Measurements from ENCODE around the gene IRF6. TPM values are rescaled to one million over a fixed set of nuclear protein-coding genes. Genes with fewer than 3 reads are reported as not detected.

Gene IRF6
- total RNA-seq, 1 donor from 2014 or later = 0.07 TPM

DNA sequence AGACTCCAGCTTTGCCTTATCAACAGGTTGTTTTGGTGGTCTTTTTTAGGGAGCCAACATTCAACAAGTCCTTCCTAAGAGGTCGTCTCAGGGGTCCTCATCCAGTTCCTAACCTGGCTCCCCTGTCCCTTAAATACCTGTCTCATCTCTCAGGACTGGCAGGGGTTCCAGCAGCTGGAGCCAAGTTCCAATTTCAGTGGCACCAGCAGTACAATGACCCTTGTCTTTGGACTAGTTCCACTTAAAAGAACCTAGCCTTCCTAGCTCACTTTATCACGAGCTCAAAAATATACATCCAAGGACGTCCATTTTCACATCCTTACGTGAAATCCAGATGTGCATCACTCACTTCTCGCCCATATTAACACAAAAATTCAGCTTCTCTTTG is 68.8 kb downstream of the IRF6 start:
- Mint-ChIP-seq H3K4me3 (no peak overlapping the region), H3K27me3 (no peaks in the 10 kb centered on the region), H3K36me3 (ENCODE audit: low read depth) (peaks cover 25% of the 10 kb centered on the region), H3K9me3 (peaks cover 13% of the 10 kb centered on the region), H3K4me1 (peaks cover 58% of the 10 kb centered on the region), H3K27ac (peak overlapping the region; percentile 93)
- intact Hi-C loops (cut with micrococcal nuclease) = loop anchor here (2.0 kb wide), 1 partner anchor 44 kb away; no protein-coding TSS in a partner anchor
- DNase-seq = no peak

DNA sequence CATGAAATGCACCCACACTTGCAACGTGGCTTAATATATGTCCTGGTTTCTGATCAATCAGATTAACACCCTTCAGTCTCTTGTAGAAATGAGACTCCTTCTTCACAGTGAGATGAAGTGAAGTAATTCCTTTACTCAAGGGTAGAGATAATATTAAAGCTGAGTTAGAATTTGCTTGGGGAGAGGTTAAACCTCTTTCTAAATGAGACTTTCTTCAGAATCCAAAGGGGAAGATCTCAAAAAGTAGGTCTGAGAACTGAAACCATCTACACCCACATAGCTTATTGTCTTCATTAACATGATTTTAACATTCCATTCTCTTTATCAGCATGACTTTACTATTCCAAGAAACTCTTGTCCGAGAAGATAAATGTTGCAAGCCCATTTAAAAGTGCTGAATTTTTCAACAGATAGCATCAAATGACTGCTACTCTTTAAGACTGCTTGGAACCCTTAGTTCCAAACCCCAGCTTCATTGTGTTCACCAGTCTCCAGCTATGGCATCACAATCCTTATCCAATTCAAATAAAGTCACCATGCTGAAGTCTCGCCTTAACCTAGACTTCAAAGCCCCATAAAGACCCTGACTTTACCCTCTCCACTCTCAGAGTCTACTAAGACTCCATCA is 69.3 kb downstream of the IRF6 start:
- H3K9me3 Mint-ChIP-seq = peaks cover 13% of the 10 kb centered on the region
- H3K27ac Mint-ChIP-seq = peak overlapping the region; percentile 93
- H3K36me3 Mint-ChIP-seq (ENCODE audit: low read depth) = peaks cover 27% of the 10 kb centered on the region
- no peaks in the 10 kb centered on the region for H3K27me3 Mint-ChIP-seq
- peak overlapping the region; percentile 34 for H3K4me3 Mint-ChIP-seq
- intact Hi-C loops (cut with micrococcal nuclease) = loop anchor here (1.0 to 2.0 kb wide), 7 partner anchors 11 to 63 kb away; no protein-coding TSS in a partner anchor
- H3K4me1 Mint-ChIP-seq = peaks cover 54% of the 10 kb centered on the region
- no peak for DNase-seq

Other genes with a start within 250 kb of the IRF6 start
- gene CAMK1G, start 222.4 kb downstream of the IRF6 start, total RNA-seq = 0.54 TPM in 1 of 2 replicates, not detected in the other
- 20.3 and 21.0 TPM in 2 replicates for gene LAMB3, start 153.7 kb downstream of the IRF6 start, total RNA-seq
- 449 and 477 TPM in 2 replicates for gene G0S2, start 130.7 kb downstream of the IRF6 start, total RNA-seq
- gene HSD11B1, start 101.3 kb downstream of the IRF6 start, total RNA-seq = 15.1 TPM in 2 replicates
- gene TRAF3IP3, start 50.1 kb downstream of the IRF6 start, total RNA-seq = 392 and 394 TPM in 2 replicates
- gene C1orf74, start 21.6 kb downstream of the IRF6 start, total RNA-seq = 2.4 and 3.2 TPM in 2 replicates
- 17.2 and 17.6 TPM in 2 replicates for gene UTP25, start 21.8 kb upstream of the IRF6 start, total RNA-seq
- gene SYT14, start 132.1 kb upstream of the IRF6 start, total RNA-seq = not detected in 2 replicates

Measured in activated CD4-positive, alpha-beta T cell treated with anti-CD3 and anti-CD28 coated beads, Interleukin-2, amount 10 ng/mL, durations not matched to agents 24 days and 14 days (primary cell).